ENCODE results near the gene MARCHF4.

DNA sequence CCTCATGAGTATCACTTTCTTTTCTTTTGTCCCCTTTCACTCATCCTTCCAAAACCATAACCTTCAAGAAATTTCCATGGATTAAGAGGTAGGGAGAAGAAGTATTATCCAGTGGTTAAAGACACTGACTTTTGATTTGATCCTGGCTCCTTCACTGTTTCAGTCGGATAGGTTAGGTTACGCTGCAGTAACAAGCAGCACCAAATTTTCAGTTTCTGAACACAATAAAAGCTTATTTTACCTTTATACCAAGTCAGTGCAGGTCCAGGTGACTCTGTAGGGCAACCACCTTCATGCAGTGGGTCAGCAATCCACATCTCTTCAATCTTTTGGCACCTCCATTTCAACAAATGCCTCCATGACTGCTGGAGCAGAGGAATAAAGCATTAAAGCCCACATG lies 15.0 kb upstream of the MARCHF4 start:
- TF ChIP-seq, protein P1, sequence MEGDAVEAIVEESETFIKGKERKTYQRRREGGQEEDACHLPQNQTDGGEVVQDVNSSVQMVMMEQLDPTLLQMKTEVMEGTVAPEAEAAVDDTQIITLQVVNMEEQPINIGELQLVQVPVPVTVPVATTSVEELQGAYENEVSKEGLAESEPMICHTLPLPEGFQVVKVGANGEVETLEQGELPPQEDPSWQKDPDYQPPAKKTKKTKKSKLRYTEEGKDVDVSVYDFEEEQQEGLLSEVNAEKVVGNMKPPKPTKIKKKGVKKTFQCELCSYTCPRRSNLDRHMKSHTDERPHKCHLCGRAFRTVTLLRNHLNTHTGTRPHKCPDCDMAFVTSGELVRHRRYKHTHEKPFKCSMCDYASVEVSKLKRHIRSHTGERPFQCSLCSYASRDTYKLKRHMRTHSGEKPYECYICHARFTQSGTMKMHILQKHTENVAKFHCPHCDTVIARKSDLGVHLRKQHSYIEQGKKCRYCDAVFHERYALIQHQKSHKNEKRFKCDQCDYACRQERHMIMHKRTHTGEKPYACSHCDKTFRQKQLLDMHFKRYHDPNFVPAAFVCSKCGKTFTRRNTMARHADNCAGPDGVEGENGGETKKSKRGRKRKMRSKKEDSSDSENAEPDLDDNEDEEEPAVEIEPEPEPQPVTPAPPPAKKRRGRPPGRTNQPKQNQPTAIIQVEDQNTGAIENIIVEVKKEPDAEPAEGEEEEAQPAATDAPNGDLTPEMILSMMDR (IDR thresholded peaks at IDR 0.05) = no peak
- no peak for TF ChIP-seq POLR2A (IDR thresholded peaks at IDR 0.05)

Measured in thyroid gland (tissue), 4 donors.